ENCODE data around the gene KEAP1.

The KEAP1 gene

DNA sequence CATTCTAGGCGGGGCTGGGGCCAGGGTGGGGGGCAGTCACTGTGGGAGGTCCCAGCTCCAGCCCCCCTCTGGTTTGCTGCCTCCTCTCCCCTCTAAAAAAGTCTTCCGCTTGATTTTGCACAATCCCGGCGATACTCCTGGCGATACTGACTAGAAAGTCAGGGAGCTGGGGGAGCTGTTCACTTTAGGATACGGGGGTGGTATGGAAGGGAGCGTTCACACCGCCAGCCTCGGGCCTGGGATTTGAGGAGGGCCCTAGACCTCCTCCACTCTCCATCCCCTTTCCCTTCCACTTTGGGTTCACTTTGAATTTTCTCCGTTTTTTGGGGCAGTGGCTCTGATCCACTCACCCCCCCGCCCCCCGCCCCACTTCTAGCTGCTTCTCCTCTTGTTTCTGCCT lies 35.0 kb downstream of the KEAP1 start:
- Histone ChIP-seq H4K20me1 (ENCODE audit: control insufficient read depth, insufficient read depth, low read depth, low read length) (no peaks in the 10 kb centered on the region), H3K4me1 (ENCODE audit: control insufficient read depth, low read length) (no peaks in the 10 kb centered on the region), H3K9me2 (replicated peaks; ENCODE audit: control insufficient read depth, low read length) (no peaks in the 10 kb centered on the region), H3K36me3 (ENCODE audit: control insufficient read depth, low read length) (peaks cover 21% of the 10 kb centered on the region), H3K79me2 (ENCODE audit: control insufficient read depth, low read length) (no peaks in the 10 kb centered on the region), H3F3A (ENCODE audit: control insufficient read depth, insufficient read depth) (no peaks in the 10 kb centered on the region), H3K4me3 (ENCODE audit: low read length) (no peak overlapping the region), H3K4me2 (ENCODE audit: low read length) (no peak overlapping the region), H3K27me3 (ENCODE audit: control insufficient read depth, low read length) (no peaks in the 10 kb centered on the region), H3K27ac (ENCODE audit: low read depth, low read length) (no peak overlapping the region), H3K9me3 (ENCODE audit: control insufficient read depth, insufficient read depth, low read length) (no peaks in the 10 kb centered on the region)
- TF ChIP-seq CTCF (IDR thresholded peaks at IDR 0.05; ENCODE audit: low read depth, low read length, poor library complexity, severe bottlenecking), result no peak
- TF ChIP-seq EZH2phosphoT487 (IDR thresholded peaks at IDR 0.05; ENCODE audit: borderline replicate concordance, low read length), result no peak

- Histone ChIP-seq H3K9me2 (replicated peaks; ENCODE audit: control insufficient read depth, low read length) (no peaks in the 10 kb centered on the region), H3K27ac (ENCODE audit: low read depth, low read length) (no peak overlapping the region), H3K36me3 (ENCODE audit: control insufficient read depth, low read length) (peaks cover 21% of the 10 kb centered on the region), H3K4me3 (ENCODE audit: low read length) (no peak overlapping the region), H3K79me2 (ENCODE audit: control insufficient read depth, low read length) (no peaks in the 10 kb centered on the region), H4K20me1 (ENCODE audit: control insufficient read depth, insufficient read depth, low read depth, low read length) (no peaks in the 10 kb centered on the region), H3F3A (ENCODE audit: control insufficient read depth, insufficient read depth) (no peaks in the 10 kb centered on the region), H3K4me1 (ENCODE audit: control insufficient read depth, low read length) (no peaks in the 10 kb centered on the region), H3K4me2 (ENCODE audit: low read length) (no peak overlapping the region), H3K27me3 (ENCODE audit: control insufficient read depth, low read length) (no peaks in the 10 kb centered on the region), H3K9me3 (ENCODE audit: control insufficient read depth, insufficient read depth, low read length) (no peaks in the 10 kb centered on the region)
- TF ChIP-seq EZH2phosphoT487 (IDR thresholded peaks at IDR 0.05; ENCODE audit: borderline replicate concordance, low read length) (no peak), CTCF (IDR thresholded peaks at IDR 0.05; ENCODE audit: low read depth, low read length, poor library complexity, severe bottlenecking) (no peak)
These were observed 36.0 kb downstream of the KEAP1 start for GRCh38 chr19:10467104-10467706.

- peaks cover 4% of the 10 kb centered on the region; the same call in 1 of the 2 replicates for H4K20me1 ChIP-seq (ENCODE audit: control insufficient read depth, insufficient read depth, low read depth, low read length)
- no peaks in the 10 kb centered on the region for H3K79me2 ChIP-seq (ENCODE audit: control insufficient read depth, low read length)
- TF ChIP-seq EZH2phosphoT487 (IDR thresholded peaks at IDR 0.05; ENCODE audit: borderline replicate concordance, low read length), result no peak
- TF ChIP-seq CTCF (IDR thresholded peaks at IDR 0.05; ENCODE audit: low read depth, low read length, poor library complexity, severe bottlenecking), result no peak
- H3K4me3 ChIP-seq (ENCODE audit: low read length), result no peak overlapping the region
- H3K36me3 ChIP-seq (ENCODE audit: control insufficient read depth, low read length), result peaks cover 22% of the 10 kb centered on the region
- H3K27me3 ChIP-seq (ENCODE audit: control insufficient read depth, low read length), result no peaks in the 10 kb centered on the region
- H3K9me3 ChIP-seq (ENCODE audit: control insufficient read depth, insufficient read depth, low read length), result no peaks in the 10 kb centered on the region
- no peak overlapping the region for H3K4me2 ChIP-seq (ENCODE audit: low read length)
- H3F3A ChIP-seq (ENCODE audit: control insufficient read depth, insufficient read depth), result peaks cover 3% of the 10 kb centered on the region; the same call in 1 of the 2 replicates
- peaks cover 10% of the 10 kb centered on the region for H3K4me1 ChIP-seq (ENCODE audit: control insufficient read depth, low read length)
- H3K27ac ChIP-seq (ENCODE audit: low read depth, low read length), result no peak overlapping the region
- no peaks in the 10 kb centered on the region for H3K9me2 ChIP-seq (replicated peaks; ENCODE audit: control insufficient read depth, low read length)
These were observed 38.7 kb downstream of the KEAP1 start for GRCh38 chr19:10464456-10464855.
